Osteoblast (primary cell): ENCODE results near the gene RGS9. TPM values are rescaled to one million over a fixed set of nuclear protein-coding genes. Genes with fewer than 3 reads are reported as not detected.

ENCODE experiments used
- DNase-seq: peaks from one replicate; pipeline ENCODE4 v3.0.0; 2011; ENCODE audit warnings: low spot score, mixed read lengths; ENCODE audit not compliant: insufficient read length; ENCODE audit errors: missing footprints
- H2AFZ ChIP-seq: 2 replicates; pipeline ENCODE4 v1.6.0; 2011; ENCODE audit warnings: mild to moderate bottlenecking, low read length
- H3K27ac ChIP-seq: 2 replicates; pipeline ENCODE4 v1.5.1; 2011; ENCODE audit warnings: mild to moderate bottlenecking, low read depth, low read length, moderate library complexity
- H3K27me3 ChIP-seq: 2 replicates; pipeline ENCODE4 v1.6.0; 2012; ENCODE audit warnings: mild to moderate bottlenecking, control low read depth, inconsistent platforms, low read length, moderate library complexity; ENCODE audit not compliant: insufficient read depth
- H3K36me3 ChIP-seq: 2 replicates; pipeline ENCODE4 v1.5.1; 2011; ENCODE audit warnings: mild to moderate bottlenecking, low read length, control low read depth, moderate library complexity; ENCODE audit not compliant: insufficient read depth
- H3K4me1 ChIP-seq: 2 replicates; pipeline ENCODE4 v1.5.1; 2011; ENCODE audit warnings: mild to moderate bottlenecking, low read length, control low read depth, moderate library complexity; ENCODE audit not compliant: insufficient read depth
- H3K4me2 ChIP-seq: 2 replicates; pipeline ENCODE4 v1.6.0; 2011; ENCODE audit warnings: mild to moderate bottlenecking, low read length; ENCODE audit not compliant: insufficient read depth
- H3K4me3 ChIP-seq: fragments of 200-600 bp; sonication (generic); 3 replicates; pipeline ENCODE4 v1.5.1; 2012; ENCODE audit warnings: mild to moderate bottlenecking, low read length, inconsistent platforms; ENCODE audit not compliant: insufficient read depth
- H3K79me2 ChIP-seq: 2 replicates; pipeline ENCODE4 v1.6.0; 2012; ENCODE audit warnings: mild to moderate bottlenecking, low read length, control low read depth, inconsistent platforms; ENCODE audit not compliant: insufficient read depth
- H3K9me3 ChIP-seq: 2 replicates; pipeline ENCODE4 v1.5.1; 2011; ENCODE audit warnings: low read depth, low read length, control low read depth
- H4K20me1 ChIP-seq: 2 replicates; pipeline ENCODE4 v1.6.0; 2012; ENCODE audit warnings: mild to moderate bottlenecking, low read length, control low read depth; ENCODE audit not compliant: insufficient read depth
- CTCF ChIP-seq: IDR thresholded peaks from 2 replicates; pipeline ENCODE4 v1.5.1; 2011; ENCODE audit warnings: mild to moderate bottlenecking, low read depth, low read length, moderate library complexity; ENCODE audit errors: extremely low read depth
- total RNA-seq: library from RNA; depleted of rRNA; stranded (reverse); fragments of >200 nt; gene quantifications from 2 replicates; pipeline ENCODE4 v1.2.3, GENCODE V29; 2012

Gene RGS9
- total RNA-seq, 1 donor, result 0.36 TPM

- H2AFZ ChIP-seq, result no peak overlapping the region
- peak overlapping the region; percentile 77 for H3K27ac ChIP-seq
- H3K4me2 ChIP-seq, result peak overlapping the region; percentile 30
Observed at GRCh38 chr17:65191811-65192740, 54.9 kb downstream of the RGS9 start.

DNA sequence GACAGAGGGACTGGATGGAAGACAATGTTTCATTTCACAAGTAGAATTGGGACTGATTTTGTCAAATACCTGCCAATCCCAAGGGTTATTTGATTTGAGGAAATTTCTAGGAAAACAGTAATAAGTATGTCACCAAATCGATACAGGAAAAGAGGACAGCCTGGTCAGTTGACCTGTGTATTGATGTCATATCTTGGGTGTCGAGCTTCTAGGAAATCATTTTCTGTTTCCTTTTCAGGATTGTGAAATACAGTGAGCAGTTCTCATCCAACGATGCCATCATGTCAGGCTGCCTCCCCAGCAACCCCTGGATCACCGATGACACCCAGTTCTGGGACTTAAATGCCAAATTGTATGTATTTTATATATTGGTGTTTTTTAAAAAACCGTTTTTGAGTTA, 56.1 kb downstream of the RGS9 start:
- Histone ChIP-seq H2AFZ (no peak overlapping the region), H3K4me1 (peaks cover 21% of the 10 kb centered on the region), H3K4me3 (no peak overlapping the region), H3K4me2 (no peak overlapping the region), H3K27me3 (no peaks in the 10 kb centered on the region), H4K20me1 (no peaks in the 10 kb centered on the region), H3K27ac (no peak overlapping the region), H3K36me3 (no peaks in the 10 kb centered on the region), H3K79me2 (no peaks in the 10 kb centered on the region), H3K9me3 (no peaks in the 10 kb centered on the region)
- TF ChIP-seq CTCF, result no peak
- no peak for DNase-seq

More at GRCh38 chr17:65191811-65192740, 54.9 kb downstream of the RGS9 start:
- Histone ChIP-seq H3K79me2 (no peaks in the 10 kb centered on the region), H3K27me3 (no peaks in the 10 kb centered on the region), H3K36me3 (no peaks in the 10 kb centered on the region), H4K20me1 (no peaks in the 10 kb centered on the region), H3K4me1 (peaks cover 21% of the 10 kb centered on the region), H3K9me3 (no peaks in the 10 kb centered on the region), H3K4me3 (no peak overlapping the region)
- DNase-seq, result peak; percentile 81
- TF ChIP-seq CTCF, result no peak

- Histone ChIP-seq H3K36me3 (no peaks in the 10 kb centered on the region), H2AFZ (no peak overlapping the region), H3K27me3 (no peaks in the 10 kb centered on the region), H3K4me2 (no peak overlapping the region), H3K9me3 (no peaks in the 10 kb centered on the region), H4K20me1 (no peaks in the 10 kb centered on the region), H3K27ac (no peak overlapping the region), H3K4me1 (peaks cover 21% of the 10 kb centered on the region), H3K4me3 (no peak overlapping the region), H3K79me2 (no peaks in the 10 kb centered on the region)
- TF ChIP-seq CTCF, result no peak
- no peak for DNase-seq
Observed at GRCh38 chr17:65193716-65194293, 56.6 kb downstream of the RGS9 start.
